Esophagus squamous epithelium (tissue), 4 donors: Measurements from ENCODE around the gene RNF220.

Experiments
- CTCF ChIP-seq, 6 experiments: fragments of 450-650 bp in 4 of 6; fragments of 200-600 bp in 2 of 6; sonication (generic) in 2 of 6; IDR thresholded peaks; one replicate each; pipeline ENCODE4 v1.5.1; 2016 to 2019; ENCODE audit warnings: antibody characterized with exemption in 6 of 6, mild to moderate bottlenecking in 4 of 6, moderate library complexity in 4 of 6
- POLR2A ChIP-seq, 4 donors: fragments of 450-650 bp; IDR thresholded peaks; one replicate each; pipeline ENCODE4 v1.6.1; 2017; ENCODE audit warnings: antibody characterized with exemption in 4 of 4, mild to moderate bottlenecking in 4 of 4, moderate library complexity in 3 of 4

- TF ChIP-seq CTCF (IDR thresholded peaks at IDR 0.05) (no peak), POLR2A (IDR thresholded peaks at IDR 0.05) (no peak)
Observed at GRCh38 chr1:44624268-44624901, 219.3 kb downstream of the RNF220 start.
